HPDE6-E6E7 (cell line): Measurements from ENCODE around the gene GGT7.
"Not testable (repeated sequence)": the region's sequence is repeated elsewhere in the genome, so short reads cannot be mapped to it uniquely, and the experiment has no call there.

Source experiments
- DNase-seq: peaks from one replicate; pipeline ENCODE4 v3.0.0; 2011; ENCODE audit warnings: missing footprints; ENCODE audit errors: extremely low spot score

GGT7 gene

GRCh38 chr20:34883087-34883688 is 10.5 kb upstream of the GGT7 start:
- DNase-seq = no peak

GRCh38 chr20:34881689-34882088 is 9.0 kb upstream of the GGT7 start:
- no peak for DNase-seq

- DNase-seq = not testable (repeated sequence)
Observed at GRCh38 chr20:34880971-34881370, 8.3 kb upstream of the GGT7 start.

- DNase-seq = no peak
Observed at GRCh38 chr20:34880215-34880850, 7.7 kb upstream of the GGT7 start.

GRCh38 chr20:34876406-34877282 is 4.0 kb upstream of the GGT7 start, which contains the start of gene ACSS2:
Gene ACSS2 (plus strand): TSS chr20:34876612. CDS start chr20:34876646, 34 bp downstream.
- DNase-seq = no peak

GRCh38 chr20:34875642-34876405 is 3.2 kb upstream of the GGT7 start:
- peak; percentile 100 for DNase-seq

GRCh38 chr20:34874094-34874654 is 1.5 kb upstream of the GGT7 start:
- DNase-seq = peak; percentile 97

- no peak for DNase-seq
Observed at GRCh38 chr20:34873583-34874093, 982 bp upstream of the GGT7 start.

- no peak for DNase-seq
Observed at GRCh38 chr20:34871966-34872621, 562 bp downstream of the GGT7 start.

GRCh38 chr20:34871320-34871926 is 1.2 kb downstream of the GGT7 start:
- no peak for DNase-seq

- DNase-seq = no peak
Observed at GRCh38 chr20:34864216-34864615, 8.4 kb downstream of the GGT7 start.

GRCh38 chr20:34863421-34863965 is 9.2 kb downstream of the GGT7 start:
- DNase-seq = no peak

GRCh38 chr20:34862724-34863123 is 9.9 kb downstream of the GGT7 start:
- no peak for DNase-seq

GRCh38 chr20:34861386-34862084 is 11.1 kb downstream of the GGT7 start:
- no peak for DNase-seq

GRCh38 chr20:34859826-34860545 is 12.7 kb downstream of the GGT7 start:
- no peak for DNase-seq

- no peak for DNase-seq
Observed at GRCh38 chr20:34859367-34859766, 13.3 kb downstream of the GGT7 start.

GRCh38 chr20:34852298-34852697 is 20.4 kb downstream of the GGT7 start:
- DNase-seq = no peak

- DNase-seq = no peak
Observed at GRCh38 chr20:34850969-34851368, 21.7 kb downstream of the GGT7 start.

- no peak for DNase-seq
Observed at GRCh38 chr20:34849778-34850177, 22.9 kb downstream of the GGT7 start.
